ENCODE results near the gene LRRK1. TPM values are rescaled to one million over a fixed set of nuclear protein-coding genes. Genes with fewer than 3 reads are reported as not detected.

LRRK1 gene
- total and polyA plus RNA-seq, 2 of the 13 experiments (the other 11 are each of a cell fraction or from before 2014, with no cell fraction given), result 0.13 to 1.2 TPM

- TF ChIP-seq ZBTB26 (CRISPR knock-in tag; IDR thresholded peaks at IDR 0.05; ENCODE audit: borderline replicate concordance), result no peak
- TF ChIP-seq PCBP1 (IDR thresholded peaks at IDR 0.05; ENCODE audit: borderline replicate concordance, low read depth, low read length), result no peak
- TF ChIP-seq ATAD3A (CRISPR knock-in tag; IDR thresholded peaks at IDR 0.05), result no peak
- no peak for TF ChIP-seq AKNA (CRISPR knock-in tag; IDR thresholded peaks at IDR 0.05; ENCODE audit: borderline replicate concordance)
- 0 out of 2 replicates have a peak, but pooled peaks have one; percentile 53 for TF ChIP-seq DPF2 (CRISPR knock-in tag; IDR thresholded peaks at IDR 0.05; ENCODE audit: borderline replicate concordance, low read depth)
- TF ChIP-seq ZNF589 (CRISPR knock-in tag; conservative IDR thresholded peaks at IDR 0.05), result no peak
- no peak for TF ChIP-seq ZNF34 (CRISPR knock-in tag; IDR thresholded peaks at IDR 0.05; ENCODE audit: borderline replicate concordance)
- no peak for TF ChIP-seq E2F2 (CRISPR knock-in tag; IDR thresholded peaks at IDR 0.05; ENCODE audit: borderline replicate concordance)
- TF ChIP-seq DZIP1 (CRISPR knock-in tag; IDR thresholded peaks at IDR 0.05), result no peak
- no peak for TF ChIP-seq ZNF256 (CRISPR knock-in tag; conservative IDR thresholded peaks at IDR 0.05)
- TF ChIP-seq RCOR2 (CRISPR knock-in tag; IDR thresholded peaks at IDR 0.05), result peak; percentile 82
- TF ChIP-seq SOX5 (CRISPR knock-in tag; IDR thresholded peaks at IDR 0.05; ENCODE audit: borderline replicate concordance), result peak; percentile 94
- no peak for TF ChIP-seq EED (CRISPR knock-in tag; IDR thresholded peaks at IDR 0.05)
- peak; percentile 54; the same call in 1 of the 2 replicates for TF ChIP-seq LCORL (IDR thresholded peaks at IDR 0.05)
- TF ChIP-seq LCORL (CRISPR knock-in tag; IDR thresholded peaks at IDR 0.05), result peak; percentile 88
- TF ChIP-seq SNAPC5 (CRISPR knock-in tag; IDR thresholded peaks at IDR 0.05; ENCODE audit: borderline replicate concordance), result no peak
- no peak for TF ChIP-seq GABPA (IDR thresholded peaks at IDR 0.05; ENCODE audit: low read depth, low read length)
- peak; percentile 57 for TF ChIP-seq GABPA (CRISPR knock-in tag; IDR thresholded peaks at IDR 0.05; ENCODE audit: low read depth)
Observed at GRCh38 chr15:101091080-101092017, 172.2 kb downstream of the LRRK1 start (continued).
